Immature natural killer cell (primary cell): Measurements from ENCODE around the gene KYAT1. TPM values are rescaled to one million over a fixed set of nuclear protein-coding genes. Genes with fewer than 3 reads are reported as not detected.

Experiments used
- polyA plus RNA-seq, 3 donors: library from polyadenylated mRNA; unstranded; fragments of 300-500 nt; fragmentation: Illumina TruSeq; gene quantifications; one replicate each; pipeline ENCODE4 v1.2.3, GENCODE V29; 2021

Gene KYAT1
- polyA plus RNA-seq, 3 donors from 2014 or later, result 9.6 to 10.1 (median 10.0) TPM

Other genes starting within 250 kb of the KYAT1 start
- gene DYNC2I2, start 225.1 kb downstream of the KYAT1 start, polyA plus RNA-seq, result 10 to 100 TPM in 1 of 3 donors, 1 to 10 TPM in 2; 1.6 to 10.8 (median 4.7) TPM
- gene SET, start 192.7 kb downstream of the KYAT1 start, polyA plus RNA-seq, result 100 to 1,000 TPM; 151 to 233 (median 232) TPM
- 1 to 10 TPM; 2.1 to 3.9 (median 2.9) TPM for gene PKN3, start 179.4 kb downstream of the KYAT1 start, polyA plus RNA-seq
- 10 to 100 TPM; 63.7 to 76.6 (median 66.6) TPM for gene ZDHHC12, start 157.8 kb downstream of the KYAT1 start, polyA plus RNA-seq
- gene ZER1, start 110.0 kb downstream of the KYAT1 start, polyA plus RNA-seq, result 10 to 100 TPM; 28.5 to 51.5 (median 43.0) TPM
- gene TBC1D13, start 94.7 kb downstream of the KYAT1 start, polyA plus RNA-seq, result 10 to 100 TPM; 16.4 to 30.7 (median 19.4) TPM
- gene ENDOG, start 63.5 kb downstream of the KYAT1 start, polyA plus RNA-seq, result 10 to 100 TPM; 18.4 to 34.0 (median 24.7) TPM
- 10 to 100 TPM; 54.2 to 82.1 (median 64.7) TPM for gene SPOUT1, start 52.2 kb downstream of the KYAT1 start, polyA plus RNA-seq
- gene LRRC8A, start 183 bp upstream of the KYAT1 start, polyA plus RNA-seq, result 10 to 100 TPM; 29.3 to 98.2 (median 34.6) TPM
- gene PHYHD1, start 39.0 kb upstream of the KYAT1 start, polyA plus RNA-seq, result 1 to 10 TPM; 2.7 to 7.1 (median 4.1) TPM
- gene DOLK, start 65.7 kb upstream of the KYAT1 start, polyA plus RNA-seq, result 10 to 100 TPM in 1 of 3 donors, 1 to 10 TPM in 2; 9.5 to 18.0 (median 10.0) TPM
- gene NUP188, start 65.7 kb upstream of the KYAT1 start, polyA plus RNA-seq, result 10 to 100 TPM; 12.2 to 31.8 (median 18.6) TPM
- gene SH3GLB2, start 146.4 kb upstream of the KYAT1 start, polyA plus RNA-seq, result 10 to 100 TPM; 20.4 to 42.2 (median 24.1) TPM
- 1 to 10 TPM; 4.8 to 9.1 (median 6.9) TPM for gene MIGA2, start 154.7 kb upstream of the KYAT1 start, polyA plus RNA-seq
- 10 to 100 TPM in 2 of 3 donors, 1 to 10 TPM in 1; 9.0 to 13.1 (median 12.9) TPM for gene DOLPP1, start 199.2 kb upstream of the KYAT1 start, polyA plus RNA-seq
- 10 to 100 TPM in 2 of 3 donors, 1 to 10 TPM in 1; 9.8 to 22.4 (median 16.7) TPM for gene CRAT, start 228.8 kb upstream of the KYAT1 start, polyA plus RNA-seq
- gene PTPA, start 229.5 kb upstream of the KYAT1 start, polyA plus RNA-seq, result 10 to 100 TPM; 16.8 to 19.1 (median 19.0) TPM